HepG2 (cell line): ENCODE results near the gene FANCL. TPM values are rescaled to one million over a fixed set of nuclear protein-coding genes. Genes with fewer than 3 reads are reported as not detected.

Experiments used
- ARID3A ChIP-seq: IDR thresholded peaks from 2 replicates; pipeline ENCODE4 v1.6.1; 2012; ENCODE audit warnings: low read depth, low read length, improper control_type of control experiment
- ARNTL ChIP-seq: sonication (generic); formaldehyde crosslinking; IDR thresholded peaks from 2 replicates; pipeline ENCODE4 v1.4.0; 2020; ENCODE audit warnings: mild to moderate bottlenecking, missing genetic modification reagents
- BCL6 ChIP-seq: IDR thresholded peaks from 2 replicates; pipeline ENCODE4 v1.6.1; 2016; ENCODE audit warnings: missing genetic modification reagents, missing compliant biosample characterization
- CEBPB ChIP-seq: IDR thresholded peaks from 2 replicates; pipeline ENCODE4 v1.6.1; 2011; ENCODE audit warnings: low read depth, low read length, improper control_type of control experiment, borderline replicate concordance
- DPF2 ChIP-seq: sonication (generic); formaldehyde crosslinking; IDR thresholded peaks from 2 replicates; pipeline ENCODE4 v1.4.0; 2020; ENCODE audit warnings: mild to moderate bottlenecking, low read depth, missing genetic modification reagents, borderline replicate concordance
- E2F2 ChIP-seq: sonication (generic); formaldehyde crosslinking; IDR thresholded peaks from 2 replicates; pipeline ENCODE4 v1.4.0; 2020; ENCODE audit warnings: missing genetic modification reagents, borderline replicate concordance
- HMGA1 ChIP-seq: sonication (generic); formaldehyde crosslinking; conservative IDR thresholded peaks from 2 replicates; pipeline ENCODE4 v1.4.0; 2020; ENCODE audit warnings: missing genetic modification reagents
- HNRNPH1 ChIP-seq: fragments of 200-400 bp; formaldehyde crosslinking; optimal IDR thresholded peaks from 2 replicates; pipeline ENCODE3; 2017; ENCODE audit warnings: mild to moderate bottlenecking, low read depth, low read length
- JUND ChIP-seq: sonication (generic); formaldehyde crosslinking; IDR thresholded peaks from 2 replicates; pipeline ENCODE4 v1.8.0; 2022; ENCODE audit warnings: mild to moderate bottlenecking, missing genetic modification reagents
- MAZ ChIP-seq, 2 experiments: sonication (generic) in 1 of 2; formaldehyde crosslinking in 1 of 2; IDR thresholded peaks; 2 replicates each; pipeline versions ENCODE4 v1.5.0 to v1.6.1; 2012 to 2020; ENCODE audit warnings: low read depth in 2 of 2, mild to moderate bottlenecking in 2 of 2, borderline replicate concordance in 1 of 2, improper control_type of control experiment in 1 of 2, low read length in 1 of 2, missing genetic modification reagents in 1 of 2, moderate library complexity in 1 of 2
- MED1 ChIP-seq: sonication (generic); formaldehyde crosslinking; IDR thresholded peaks from 2 replicates; pipeline ENCODE4 v1.4.0; 2020; ENCODE audit warnings: missing genetic modification reagents
- PAXIP1 ChIP-seq: sonication (generic); formaldehyde crosslinking; conservative IDR thresholded peaks from 2 replicates; pipeline ENCODE4 v1.4.0; 2020; ENCODE audit warnings: mild to moderate bottlenecking, missing genetic modification reagents, moderate library complexity
- SETDB1 ChIP-seq: sonication (generic); formaldehyde crosslinking; IDR thresholded peaks from 2 replicates; pipeline ENCODE4 v1.5.1; 2020; ENCODE audit warnings: missing genetic modification reagents, mild to moderate bottlenecking, borderline replicate concordance
- SP2 ChIP-seq: sonication (generic); formaldehyde crosslinking; IDR thresholded peaks from 2 replicates; pipeline ENCODE4 v1.5.1; 2020; ENCODE audit warnings: mild to moderate bottlenecking, missing genetic modification reagents
- ZBTB1 ChIP-seq: sonication (generic); formaldehyde crosslinking; IDR thresholded peaks from 2 replicates; pipeline ENCODE4 v1.4.0; 2020; ENCODE audit warnings: missing genetic modification reagents, borderline replicate concordance
- ZBTB20 ChIP-seq: sonication (generic); formaldehyde crosslinking; IDR thresholded peaks from 2 replicates; pipeline ENCODE4 v1.8.1; 2023; ENCODE audit warnings: missing genetic modification reagents, low read depth, mild to moderate bottlenecking, borderline replicate concordance
- ZBTB21 ChIP-seq: sonication (generic); formaldehyde crosslinking; IDR thresholded peaks from 2 replicates; pipeline ENCODE4 v1.4.0; 2020; ENCODE audit warnings: missing genetic modification reagents
- ZNF777 ChIP-seq: sonication (generic); formaldehyde crosslinking; IDR thresholded peaks from 2 replicates; pipeline ENCODE4 v1.4.0; 2020; ENCODE audit warnings: missing genetic modification reagents
- ZSCAN30 ChIP-seq: sonication (generic); formaldehyde crosslinking; IDR thresholded peaks from 2 replicates; pipeline ENCODE4 v1.5.0; 2020; ENCODE audit warnings: mild to moderate bottlenecking, missing genetic modification reagents
- polyA plus RNA-seq, 8 experiments: library from polyadenylated mRNA; depleted of rRNA in 3 of 8; stranded (reverse) in 7 of 8; unstranded in 1 of 8; fragments of >200 nt; fragmentation: Illumina TruSeq in 4 of 8; extraction: Trizol in 4 of 8; gene quantifications; 2 replicates each; pipeline versions ENCODE4 v1.2.1 to v1.2.3, GENCODE V29; 2011 to 2016; ENCODE audit warnings: low read depth in 4 of 8, missing spikeins in 1 of 8, mixed read lengths in 1 of 8; ENCODE audit not compliant: insufficient read depth in 1 of 8
- total RNA-seq, 5 experiments: library from RNA; depleted of rRNA; stranded (reverse); fragments of >200 nt; fragmentation: Illumina TruSeq; extraction: Trizol; gene quantifications; 2 replicates each; pipeline ENCODE4 v1.2.3, GENCODE V29; 2016; ENCODE audit warnings: low read depth in 1 of 5
- TF ChIP-seq, protein P1 (sequence below): sonication (generic); formaldehyde crosslinking; IDR thresholded peaks from 2 replicates; pipeline ENCODE4 v1.8.0; 2022; ENCODE audit warnings: missing genetic modification reagents, mild to moderate bottlenecking, moderate library complexity, borderline replicate concordance
- TF ChIP-seq, protein P2 (sequence below), 2 experiments: fragments of 450-650 bp in 1 of 2; sonication (generic) in 1 of 2; formaldehyde crosslinking; IDR thresholded peaks; 2 replicates each; pipeline versions ENCODE4 v1.5.0 to v1.8.0; 2020 to 2022; ENCODE audit warnings: mild to moderate bottlenecking in 1 of 2, missing genetic modification reagents in 1 of 2

FANCL gene
- total and polyA plus RNA-seq, 2 of the 13 experiments (the other 11 are each of a cell fraction or from before 2014, with no cell fraction given) = 40.7 to 66.8 TPM

GRCh38 chr2:58261209-58261608, 20.1 kb upstream of the FANCL start (continued):
- TF ChIP-seq PAXIP1 (CRISPR knock-in tag) (peak; percentile 56), HNRNPH1 (no peak), HMGA1 (CRISPR knock-in tag) (no peak), ZBTB21 (CRISPR knock-in tag) (no peak), ARNTL (no peak), ZBTB1 (no peak), JUND (CRISPR knock-in tag) (0 out of 2 replicates have a peak, but pooled peaks have one; percentile 21), SP2 (CRISPR knock-in tag) (no peak), BCL6 (CRISPR knock-in tag) (peak; percentile 64), CEBPB (peak; percentile 54; the same call in 1 of the 2 replicates), ZNF777 (no peak), DPF2 (CRISPR knock-in tag) (peak; percentile 31; the same call in 1 of the 2 replicates), MED1 (no peak), ZBTB20 (no peak), ZSCAN30 (CRISPR knock-in tag) (no peak), ARID3A (peak; percentile 83; the same call in 1 of the 2 replicates), MAZ (IDR thresholded peaks at IDR 0.05; ENCODE audit: borderline replicate concordance, low read depth, low read length) (no peak), MAZ (CRISPR knock-in tag; IDR thresholded peaks at IDR 0.05; ENCODE audit: low read depth) (no peak), E2F2 (CRISPR knock-in tag) (no peak), SETDB1 (CRISPR knock-in tag) (no peak)
- TF ChIP-seq, protein P1, sequence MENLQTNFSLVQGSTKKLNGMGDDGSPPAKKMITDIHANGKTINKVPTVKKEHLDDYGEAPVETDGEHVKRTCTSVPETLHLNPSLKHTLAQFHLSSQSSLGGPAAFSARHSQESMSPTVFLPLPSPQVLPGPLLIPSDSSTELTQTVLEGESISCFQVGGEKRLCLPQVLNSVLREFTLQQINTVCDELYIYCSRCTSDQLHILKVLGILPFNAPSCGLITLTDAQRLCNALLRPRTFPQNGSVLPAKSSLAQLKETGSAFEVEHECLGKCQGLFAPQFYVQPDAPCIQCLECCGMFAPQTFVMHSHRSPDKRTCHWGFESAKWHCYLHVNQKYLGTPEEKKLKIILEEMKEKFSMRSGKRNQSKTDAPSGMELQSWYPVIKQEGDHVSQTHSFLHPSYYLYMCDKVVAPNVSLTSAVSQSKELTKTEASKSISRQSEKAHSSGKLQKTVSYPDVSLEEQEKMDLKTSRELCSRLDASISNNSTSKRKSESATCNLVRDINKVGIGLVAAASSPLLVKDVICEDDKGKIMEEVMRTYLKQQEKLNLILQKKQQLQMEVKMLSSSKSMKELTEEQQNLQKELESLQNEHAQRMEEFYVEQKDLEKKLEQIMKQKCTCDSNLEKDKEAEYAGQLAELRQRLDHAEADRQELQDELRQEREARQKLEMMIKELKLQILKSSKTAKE = no peak
- TF ChIP-seq, protein P2, sequence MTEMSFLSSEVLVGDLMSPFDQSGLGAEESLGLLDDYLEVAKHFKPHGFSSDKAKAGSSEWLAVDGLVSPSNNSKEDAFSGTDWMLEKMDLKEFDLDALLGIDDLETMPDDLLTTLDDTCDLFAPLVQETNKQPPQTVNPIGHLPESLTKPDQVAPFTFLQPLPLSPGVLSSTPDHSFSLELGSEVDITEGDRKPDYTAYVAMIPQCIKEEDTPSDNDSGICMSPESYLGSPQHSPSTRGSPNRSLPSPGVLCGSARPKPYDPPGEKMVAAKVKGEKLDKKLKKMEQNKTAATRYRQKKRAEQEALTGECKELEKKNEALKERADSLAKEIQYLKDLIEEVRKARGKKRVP (CRISPR knock-in tag; IDR thresholded peaks at IDR 0.05) = no peak
